A673 (cell line): ENCODE data around the gene CDC42BPB. TPM values are rescaled to one million over a fixed set of nuclear protein-coding genes. Genes with fewer than 3 reads are reported as not detected.

Source experiments
- BruUV-seq: library from RNA; stranded (reverse); fragments of 400-500 nt; replicated peaks from 2 replicates; lab custom pipeline; 2021; lab: Mats Ljungman, UMichigan
- CTCF ChIA-PET: fragments of 300-600 bp; sonication (Branson Sonifier 250); formaldehyde crosslinking; loops from one replicate; lab custom pipeline; 2022; ENCODE audit warnings: antibody characterized with exemption; lab: Charles Lee
- POLR2A ChIA-PET: fragments of 300-600 bp; sonication (Branson Sonifier 250); formaldehyde crosslinking; loops from one replicate; lab custom pipeline; 2022; ENCODE audit warnings: antibody characterized with exemption; ENCODE audit not compliant: low non-redundant PET; lab: Charles Lee
- DNase-seq: peaks from one replicate; pipeline ENCODE4 v3.0.0-alpha.2; 2015; ENCODE audit warnings: low spot score
- H3K27ac ChIP-seq: fragments of 200-600 bp; sonication (generic); 2 replicates; pipeline ENCODE4 v1.5.1; 2016; ENCODE audit warnings: mixed run types, low read depth, mild to moderate bottlenecking, mixed read lengths, antibody characterized with exemption, low read length; ENCODE audit not compliant: poor library complexity, severe bottlenecking
- H3K27me3 ChIP-seq: fragments of 200-600 bp; sonication (generic); replicated peaks from 2 replicates; pipeline ENCODE4 v1.6.1; 2017; ENCODE audit warnings: mixed run types, low read depth, mild to moderate bottlenecking, mixed read lengths, antibody characterized with exemption, low read length; ENCODE audit not compliant: insufficient read depth, poor library complexity
- H3K36me3 ChIP-seq: fragments of 200-600 bp; sonication (generic); 2 replicates; pipeline ENCODE4 v1.6.1; 2016; ENCODE audit warnings: mixed run types, mild to moderate bottlenecking, mixed read lengths, antibody characterized with exemption, low read length; ENCODE audit not compliant: insufficient read depth, poor library complexity, severe bottlenecking
- H3K4me1 ChIP-seq: fragments of 200-600 bp; sonication (generic); 2 replicates; pipeline ENCODE4 v1.6.1; 2017; ENCODE audit warnings: mixed run types, mild to moderate bottlenecking, mixed read lengths, antibody characterized with exemption, low read length; ENCODE audit not compliant: insufficient read depth, poor library complexity, severe bottlenecking
- H3K4me3 ChIP-seq: fragments of 200-600 bp; sonication (generic); 2 replicates; pipeline ENCODE4 v1.5.1; 2016; ENCODE audit warnings: low read depth, mixed run types, mild to moderate bottlenecking, mixed read lengths, low read length; ENCODE audit not compliant: poor library complexity, severe bottlenecking
- H3K9me3 ChIP-seq: fragments of 200-600 bp; sonication (generic); 2 replicates; pipeline ENCODE4 v1.6.1; 2016; ENCODE audit warnings: mixed run types, low read depth, mild to moderate bottlenecking, mixed read lengths, antibody characterized with exemption, low read length; ENCODE audit not compliant: poor library complexity, severe bottlenecking
- CTCF ChIP-seq: fragments of 300-800, 200-600 bp; sonication (generic); conservative IDR thresholded peaks from 2 replicates; pipeline ENCODE4 v1.5.1; 2017; ENCODE audit warnings: low read depth, mild to moderate bottlenecking, antibody characterized with exemption, low read length, moderate library complexity, mixed read lengths
- EZH2 ChIP-seq: fragments of 200-600 bp; sonication (generic); IDR thresholded peaks from 2 replicates; pipeline ENCODE4 v1.6.1; 2017; ENCODE audit warnings: borderline replicate concordance, low read depth, mild to moderate bottlenecking, mixed read lengths, antibody characterized with exemption, low read length; ENCODE audit not compliant: poor library complexity, severe bottlenecking
- intact Hi-C: fragments of 100-400 bp; cut with micrococcal nuclease; formaldehyde crosslinking; loops from one replicate; pipeline ENCODE4 v1.10.0; 2022; ENCODE audit not compliant: unreplicated experiment
- total RNA-seq: library from RNA; stranded (reverse); gene quantifications from 2 replicates; pipeline ENCODE4 v1.2.3, GENCODE V29; 2021

The CDC42BPB gene
- total RNA-seq, 1 experiment from 2014 or later: 103 TPM

GRCh38 chr14:102893452-102893851 lies 163.9 kb downstream of the CDC42BPB start:
- H3K27ac ChIP-seq: peak overlapping the region; percentile 53
- TF ChIP-seq CTCF (no peak), EZH2 (no peak)
- intact Hi-C loops: no loop called here
- DNase-seq: peak; percentile 83
- POLR2A ChIA-PET: no interaction called here
- CTCF ChIA-PET: no interaction called here
- H3K4me1 ChIP-seq: peaks cover 12% of the 10 kb centered on the region
- no TSS peak for BruUV-seq
- no peaks in the 10 kb centered on the region for H3K9me3 ChIP-seq
- H3K36me3 ChIP-seq: peaks cover 5% of the 10 kb centered on the region
- no peak overlapping the region for H3K4me3 ChIP-seq
- H3K27me3 ChIP-seq: no peaks in the 10 kb centered on the region

GRCh38 chr14:102892651-102893050 lies 164.7 kb downstream of the CDC42BPB start:
- peak overlapping the region; percentile 53 for H3K27ac ChIP-seq
- no peaks in the 10 kb centered on the region for H3K27me3 ChIP-seq
- TF ChIP-seq CTCF (no peak), EZH2 (no peak)
- DNase-seq: no peak
- CTCF ChIA-PET: no interaction called here
- no TSS peak for BruUV-seq
- POLR2A ChIA-PET: no interaction called here
- intact Hi-C loops: no loop called here
- no peaks in the 10 kb centered on the region for H3K9me3 ChIP-seq
- H3K4me1 ChIP-seq: peaks cover 12% of the 10 kb centered on the region
- H3K4me3 ChIP-seq: no peak overlapping the region
- H3K36me3 ChIP-seq: peaks cover 4% of the 10 kb centered on the region

DNA sequence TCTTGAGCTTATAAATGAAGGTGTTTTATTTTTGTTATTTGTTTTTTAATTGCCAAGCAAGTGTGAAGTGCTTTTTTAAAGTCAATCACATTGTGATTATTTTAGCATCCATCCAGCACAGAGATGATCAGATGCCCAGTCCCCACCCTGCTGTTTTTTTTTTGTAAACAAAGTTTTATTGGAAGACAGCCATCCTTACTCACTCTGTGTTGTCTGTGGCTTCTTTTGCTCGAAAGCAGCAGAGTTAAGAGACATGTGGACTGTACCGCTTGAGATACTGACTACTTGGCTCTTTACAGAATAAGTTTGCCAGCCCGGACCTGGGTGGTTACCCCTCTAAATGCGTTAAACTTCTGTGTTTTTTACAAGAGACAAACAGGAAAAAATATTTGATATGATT lies 165.8 kb downstream of the CDC42BPB start:
- intact Hi-C loops: no loop called here
- POLR2A ChIA-PET: no interaction called here
- no TSS peak for BruUV-seq

More for the DNA sequence above, 165.8 kb downstream of the CDC42BPB start:
- no peak for TF ChIP-seq CTCF
- DNase-seq: no peak
- Histone ChIP-seq H3K4me1 (peaks cover 12% of the 10 kb centered on the region), H3K4me3 (no peak overlapping the region), H3K27me3 (no peaks in the 10 kb centered on the region), H3K9me3 (no peaks in the 10 kb centered on the region), H3K36me3 (peaks cover 4% of the 10 kb centered on the region), H3K27ac (no peak overlapping the region)
- CTCF ChIA-PET: no interaction called here
